Measurements from ENCODE around the gene KCNAB1.

GRCh38 chr3:156184156-156184555 is 63.8 kb downstream of the KCNAB1 start:
- TF ChIP-seq CTCF (IDR thresholded peaks at IDR 0.05) (no peak), POLR2A (IDR thresholded peaks at IDR 0.05) (no peak), EP300 (IDR thresholded peaks at IDR 0.05; ENCODE audit: low read depth) (no peak)

Measured in transverse colon (tissue), 3 donors.